SJSA1 (cell line): ENCODE measurements around the gene BRK1. TPM values are rescaled to one million over a fixed set of nuclear protein-coding genes. Genes with fewer than 3 reads are reported as not detected.
"Not testable (repeated sequence)": the region's sequence is repeated elsewhere in the genome, so short reads cannot be mapped to it uniquely, and the experiment has no call there.

ENCODE experiments used
- DNase-seq, 2 experiments: peaks; one replicate each; pipeline ENCODE4 v3.0.0-alpha.2; 2015 to 2020; ENCODE audit warnings: low spot score in 2 of 2, low read depth in 1 of 2
- H3K27ac ChIP-seq: fragments of 250-450 bp; sonication (Bioruptor Pico); 2 replicates; pipeline ENCODE4 v1.5.1; 2020; ENCODE audit warnings: mild to moderate bottlenecking, moderate library complexity
- H3K27me3 ChIP-seq: fragments of 250-450 bp; sonication (Bioruptor Pico); replicated peaks from 2 replicates; pipeline ENCODE4 v1.5.1; 2020; ENCODE audit warnings: mild to moderate bottlenecking, moderate library complexity
- H3K36me3 ChIP-seq: fragments of 250-450 bp; sonication (Bioruptor Pico); 2 replicates; pipeline ENCODE4 v1.5.1; 2020; ENCODE audit warnings: mild to moderate bottlenecking
- H3K4me1 ChIP-seq: fragments of 250-450 bp; sonication (Bioruptor Pico); replicated peaks from 2 replicates; pipeline ENCODE4 v1.6.1; 2021; ENCODE audit warnings: mild to moderate bottlenecking
- H3K4me3 ChIP-seq: fragments of 250-450 bp; sonication (Bioruptor Pico); 2 replicates; pipeline ENCODE4 v1.5.1; 2020; ENCODE audit warnings: mild to moderate bottlenecking
- H3K9me3 ChIP-seq: fragments of 250-450 bp; sonication (Bioruptor Pico); replicated peaks from 2 replicates; pipeline ENCODE4 v1.5.1; 2020; ENCODE audit warnings: mild to moderate bottlenecking
- total RNA-seq: library from RNA; depleted of rRNA; stranded (reverse); fragments of >200 nt; shearing (Covaris generic); gene quantifications from 2 replicates; pipeline ENCODE4 v1.2.3, GENCODE V29; 2014; rRNA removed

BRK1 gene
- total RNA-seq, result 46.7 and 112 TPM in 2 replicates

DNA sequence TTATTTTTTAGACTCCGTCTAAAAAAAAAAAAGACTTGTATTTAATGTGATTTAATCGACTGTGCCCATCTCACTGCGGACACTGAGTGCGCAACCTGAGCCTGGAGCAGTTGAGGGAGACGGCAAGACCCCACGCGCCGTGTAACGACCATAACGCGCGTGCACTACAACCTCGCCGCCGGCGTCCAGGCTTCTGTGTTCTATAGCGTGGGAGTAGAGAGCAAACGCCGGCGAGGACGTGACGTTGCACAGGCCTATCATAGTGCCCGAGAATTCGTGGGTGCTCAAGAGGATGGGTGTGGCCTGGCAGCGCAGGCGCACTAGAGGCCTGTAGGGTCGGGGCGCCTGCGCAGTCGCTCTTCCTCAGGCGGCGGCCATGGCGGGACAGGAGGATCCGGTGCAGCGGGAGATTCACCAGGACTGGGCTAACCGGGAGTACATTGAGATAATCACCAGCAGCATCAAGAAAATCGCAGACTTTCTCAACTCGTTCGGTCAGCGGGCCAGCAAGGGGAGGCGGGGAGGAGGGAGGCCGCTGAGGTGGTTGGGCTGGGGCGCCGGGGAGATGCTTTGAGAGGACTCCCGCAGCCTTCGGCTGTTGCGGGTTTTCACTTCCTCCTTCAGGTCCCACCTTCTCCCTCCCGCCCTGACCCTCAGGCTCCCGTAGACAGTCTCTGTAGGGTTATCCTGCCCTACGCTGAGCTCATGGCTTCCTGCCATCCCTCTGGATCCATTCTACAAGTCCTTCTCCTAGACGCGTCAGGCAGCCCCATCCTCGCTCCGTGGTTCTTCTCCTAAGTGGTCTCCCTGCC, at the start of gene BRK1:
Gene BRK1 (plus strand): TSS at position 350 of the 812 bp plus-strand sequence. CDS start 27 bp downstream, at position 377.
- peaks cover 16% of the 10 kb centered on the region for H3K36me3 ChIP-seq
- H3K4me3 ChIP-seq, result peak within 1 kb of the TSS; percentile 54
- H3K27ac ChIP-seq, result peak within 1 kb of the TSS; percentile 32
- no peaks in the 10 kb centered on the region for H3K27me3 ChIP-seq
- peaks cover 8% of the 10 kb centered on the region for H3K4me1 ChIP-seq
- DNase-seq, result peak; percentile 85 to 92
- H3K9me3 ChIP-seq, result no peaks in the 10 kb centered on the region

DNA sequence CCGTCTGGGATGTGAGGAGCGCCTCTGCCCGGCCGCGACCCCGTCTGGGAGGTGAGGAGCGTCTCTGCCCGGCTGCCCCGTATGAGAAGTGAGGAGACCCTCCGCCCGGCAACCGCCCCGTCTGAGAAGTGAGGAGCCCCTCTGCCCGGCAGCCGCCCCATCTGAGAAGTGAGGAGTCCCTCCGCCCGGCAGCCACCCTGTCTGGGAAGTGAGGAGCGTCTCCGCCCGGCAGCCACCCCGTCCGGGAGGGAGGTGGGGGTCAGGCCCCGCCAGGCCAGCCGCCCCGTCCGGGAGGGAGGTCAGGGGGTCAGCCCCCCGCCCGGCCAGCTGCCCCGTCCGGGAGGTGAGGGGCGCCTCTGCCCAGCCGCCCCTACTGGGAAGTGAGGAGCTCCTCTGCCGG, 45.4 kb upstream of the BRK1 start:
- not testable (repeated sequence) for H3K4me3 ChIP-seq, H3K9me3 ChIP-seq, H3K27me3 ChIP-seq, H3K4me1 ChIP-seq, H3K27ac ChIP-seq, DNase-seq
- H3K36me3 ChIP-seq, result peaks cover 14% of the 10 kb centered on the region

DNA sequence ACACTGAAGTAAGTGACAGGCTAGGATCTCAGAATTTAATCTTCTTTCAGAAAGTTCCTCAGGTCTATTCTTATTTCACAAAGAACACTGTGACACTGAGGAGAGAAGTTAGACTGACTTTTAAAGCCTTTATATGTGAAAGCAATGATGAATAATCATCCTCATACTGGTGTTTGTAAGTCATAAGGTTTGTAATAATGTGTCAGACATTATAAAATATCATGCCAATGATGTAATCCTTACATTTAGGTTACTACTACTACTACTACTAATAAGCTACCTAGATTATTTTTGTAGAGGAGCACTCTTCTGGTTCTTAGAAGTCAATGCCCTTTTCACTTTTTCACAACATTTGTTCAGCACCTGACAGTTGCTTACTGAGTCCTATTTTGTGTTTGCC, 40.8 kb upstream of the BRK1 start:
- peaks cover 12% of the 10 kb centered on the region; the same call in 1 of the 2 replicates for H3K36me3 ChIP-seq
- no peak for DNase-seq

DNA sequence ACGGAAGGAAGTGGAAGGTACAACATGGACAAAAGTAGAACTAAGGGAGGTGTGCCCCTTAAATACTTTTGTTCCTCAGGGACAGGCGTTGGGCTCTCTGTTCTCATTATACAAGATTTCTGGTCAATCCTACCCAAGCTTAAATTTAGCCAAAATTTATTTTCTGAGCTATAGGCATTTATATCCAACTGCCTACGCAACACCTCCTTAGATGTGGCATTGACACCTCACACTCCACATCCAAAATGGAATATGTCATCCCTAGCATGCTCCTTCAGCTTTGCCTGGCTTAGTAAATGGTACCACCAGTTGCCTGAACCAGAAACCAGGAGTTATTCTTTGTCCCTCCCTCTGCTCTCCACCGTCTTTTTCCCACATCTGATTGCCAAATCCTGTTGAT, 33.6 kb upstream of the BRK1 start:
- no peaks in the 10 kb centered on the region for H3K9me3 ChIP-seq
- no peaks in the 10 kb centered on the region for H3K4me1 ChIP-seq
- H3K36me3 ChIP-seq, result peaks cover 47% of the 10 kb centered on the region
- no peak overlapping the region for H3K4me3 ChIP-seq
- H3K27me3 ChIP-seq, result no peaks in the 10 kb centered on the region
- no peak for DNase-seq
- no peak overlapping the region for H3K27ac ChIP-seq

More for the DNA sequence above, 40.8 kb upstream of the BRK1 start:
- H3K4me1 ChIP-seq, result no peaks in the 10 kb centered on the region
- no peak overlapping the region for H3K4me3 ChIP-seq
- H3K27ac ChIP-seq, result no peak overlapping the region
- H3K27me3 ChIP-seq, result no peaks in the 10 kb centered on the region
- H3K9me3 ChIP-seq, result no peaks in the 10 kb centered on the region

DNA sequence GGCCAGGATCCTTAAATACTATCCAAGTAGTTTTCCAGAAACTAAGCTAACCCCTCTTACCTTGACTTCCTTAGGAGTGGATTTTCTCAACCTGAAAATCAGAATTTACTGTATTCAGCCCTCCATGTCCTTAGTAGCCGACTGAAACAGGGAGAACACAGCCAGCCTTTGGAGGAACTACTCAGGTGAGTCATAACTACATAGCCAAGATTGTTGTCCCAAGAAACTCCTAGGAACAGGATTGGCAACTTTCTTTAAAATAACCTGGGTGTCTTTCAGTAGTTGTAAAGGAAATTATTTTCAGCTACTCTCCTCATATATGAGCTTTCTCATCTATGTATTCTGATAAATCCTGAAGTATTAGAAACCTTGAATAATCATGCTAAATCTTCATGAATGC, 29.7 kb upstream of the BRK1 start:
- H3K4me1 ChIP-seq, result no peaks in the 10 kb centered on the region
- no peak overlapping the region for H3K4me3 ChIP-seq
- no peaks in the 10 kb centered on the region for H3K27me3 ChIP-seq
- H3K9me3 ChIP-seq, result no peaks in the 10 kb centered on the region
- H3K27ac ChIP-seq, result no peak overlapping the region
- DNase-seq, result no peak
- H3K36me3 ChIP-seq, result peaks cover 59% of the 10 kb centered on the region

DNA sequence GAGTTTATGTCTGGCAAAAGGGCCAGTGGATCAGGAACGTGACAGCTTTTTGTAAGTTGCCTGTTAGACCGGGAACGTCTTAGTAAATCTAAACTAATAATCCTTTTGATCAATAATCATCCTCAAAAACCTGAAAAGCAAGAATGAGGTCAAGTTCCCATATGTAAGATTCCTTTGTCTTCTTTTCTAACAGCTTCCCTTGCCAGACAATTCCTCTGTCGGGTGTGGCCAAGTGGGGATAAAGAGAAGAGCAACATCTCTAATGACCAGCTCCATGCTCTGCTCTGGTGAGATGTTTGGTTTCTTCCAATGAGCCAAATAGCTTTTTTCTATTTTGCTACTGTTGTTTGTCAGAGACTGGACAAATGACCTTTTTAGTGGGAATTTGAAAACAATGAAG, 27.2 kb upstream of the BRK1 start:
- H3K4me3 ChIP-seq, result no peak overlapping the region
- H3K27me3 ChIP-seq, result no peaks in the 10 kb centered on the region
- H3K27ac ChIP-seq, result no peak overlapping the region
- H3K4me1 ChIP-seq, result no peaks in the 10 kb centered on the region
- H3K9me3 ChIP-seq, result no peaks in the 10 kb centered on the region
- no peak for DNase-seq
- H3K36me3 ChIP-seq, result peaks cover 46% of the 10 kb centered on the region

DNA sequence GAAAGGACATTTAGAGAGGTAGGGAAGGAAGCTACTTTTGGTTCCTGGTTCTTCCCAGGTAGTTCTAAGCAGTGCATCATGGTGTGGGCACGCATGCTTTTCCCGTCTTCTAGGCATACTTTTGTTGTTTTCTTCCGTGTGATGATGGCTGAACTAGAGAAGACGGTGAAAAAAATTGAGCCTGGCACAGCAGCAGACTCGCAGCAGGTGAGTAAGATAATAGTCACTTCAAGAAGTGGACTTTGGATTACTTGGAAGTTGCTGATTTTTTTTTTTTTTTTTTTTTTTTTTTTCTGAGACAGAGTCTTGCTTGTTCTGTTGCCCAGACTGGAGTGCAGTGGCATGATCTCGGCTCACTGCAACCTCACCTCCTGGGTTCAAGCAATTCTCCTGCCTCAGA, 25.3 kb upstream of the BRK1 start:
- Histone ChIP-seq H3K4me3 (no peak overlapping the region), H3K27me3 (no peaks in the 10 kb centered on the region), H3K27ac (no peak overlapping the region), H3K36me3 (peaks cover 43% of the 10 kb centered on the region), H3K4me1 (no peaks in the 10 kb centered on the region), H3K9me3 (no peaks in the 10 kb centered on the region)
- no peak for DNase-seq

DNA sequence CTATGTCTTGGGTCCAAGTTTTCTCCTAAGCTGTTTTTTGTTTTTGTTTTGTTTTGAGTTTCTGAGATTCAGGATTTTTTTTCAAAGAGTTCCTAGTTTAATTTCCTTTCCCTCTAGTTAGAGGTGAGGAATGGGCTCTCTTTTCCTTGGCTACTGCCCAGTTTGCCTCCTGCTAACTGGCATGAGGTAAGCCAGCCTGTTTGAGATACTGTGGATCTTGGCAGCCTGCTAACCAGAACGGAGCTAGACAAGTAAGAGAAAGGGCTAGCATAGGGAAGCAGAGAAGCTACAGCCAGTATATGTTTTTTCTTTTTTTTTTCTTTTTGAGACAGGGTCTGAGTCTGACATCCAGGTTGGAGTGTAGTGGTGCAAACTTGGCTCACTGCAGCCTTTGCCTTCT, 24.7 kb upstream of the BRK1 start:
- not testable (repeated sequence) for DNase-seq, H3K4me1 ChIP-seq, H3K27ac ChIP-seq, H3K9me3 ChIP-seq, H3K27me3 ChIP-seq, H3K4me3 ChIP-seq
- H3K36me3 ChIP-seq, result peaks cover 43% of the 10 kb centered on the region

DNA sequence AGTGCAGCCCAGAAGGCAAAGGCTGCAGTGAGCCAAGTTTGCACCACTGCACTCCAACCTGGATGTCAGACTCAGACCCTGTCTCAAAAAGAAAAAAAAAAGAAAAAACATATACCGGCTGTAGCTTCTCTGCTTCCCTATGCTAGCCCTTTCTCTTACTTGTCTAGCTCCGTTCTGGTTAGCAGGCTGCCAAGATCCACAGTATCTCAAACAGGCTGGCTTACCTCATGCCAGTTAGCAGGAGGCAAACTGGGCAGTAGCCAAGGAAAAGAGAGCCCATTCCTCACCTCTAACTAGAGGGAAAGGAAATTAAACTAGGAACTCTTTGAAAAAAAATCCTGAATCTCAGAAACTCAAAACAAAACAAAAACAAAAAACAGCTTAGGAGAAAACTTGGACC, 24.1 kb upstream of the BRK1 start:
- H3K4me1 ChIP-seq, H3K27ac ChIP-seq, H3K4me3 ChIP-seq, DNase-seq, H3K9me3 ChIP-seq, H3K27me3 ChIP-seq: not testable (repeated sequence)
- peaks cover 44% of the 10 kb centered on the region for H3K36me3 ChIP-seq

DNA sequence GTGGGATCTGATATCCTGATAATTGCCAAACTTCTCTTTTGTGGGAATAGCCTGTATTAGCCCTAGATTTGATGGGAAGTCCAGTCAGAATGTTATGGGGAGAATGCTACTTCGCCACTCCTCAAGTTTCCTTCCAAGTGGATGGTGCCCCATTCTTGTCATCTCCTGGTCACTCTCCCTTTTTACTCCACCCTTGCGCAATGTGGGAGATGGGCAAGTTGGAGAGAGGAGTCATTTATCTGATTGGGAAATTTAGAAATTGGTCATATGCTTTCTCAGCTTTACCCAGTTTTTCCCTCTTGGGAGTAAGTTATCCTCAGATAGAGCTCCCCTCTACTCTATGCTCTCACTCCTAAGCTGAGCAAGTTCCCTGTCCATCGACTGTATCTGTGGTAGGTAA, 21.8 kb upstream of the BRK1 start:
- Histone ChIP-seq H3K36me3 (peaks cover 42% of the 10 kb centered on the region), H3K27ac (no peak overlapping the region), H3K4me3 (no peak overlapping the region), H3K4me1 (no peaks in the 10 kb centered on the region), H3K9me3 (no peaks in the 10 kb centered on the region), H3K27me3 (no peaks in the 10 kb centered on the region)
- DNase-seq, result no peak

DNA sequence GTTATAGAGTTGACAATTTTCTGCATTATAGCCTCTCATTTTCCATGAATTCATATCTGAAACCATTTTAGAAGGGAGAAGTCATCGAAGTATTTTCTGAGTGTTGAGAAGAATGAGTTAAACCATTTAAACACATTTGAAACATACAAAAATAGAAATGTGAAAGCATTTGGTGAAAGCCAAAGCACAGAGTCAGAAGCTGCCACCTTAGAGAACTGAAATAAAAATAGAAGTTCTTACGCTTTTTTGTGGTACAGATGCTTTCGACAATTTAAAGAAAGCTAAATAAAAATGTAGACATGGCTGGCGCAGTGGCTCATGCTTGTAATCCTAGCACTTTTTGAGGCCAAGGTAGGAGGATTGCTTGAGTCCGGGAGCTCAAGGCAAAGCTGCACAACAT, 16.4 kb upstream of the BRK1 start:
- H3K27ac ChIP-seq, result no peak overlapping the region
- peaks cover 40% of the 10 kb centered on the region for H3K36me3 ChIP-seq
- H3K4me1 ChIP-seq, result no peaks in the 10 kb centered on the region
- no peaks in the 10 kb centered on the region for H3K27me3 ChIP-seq
- no peaks in the 10 kb centered on the region for H3K9me3 ChIP-seq
- no peak overlapping the region for H3K4me3 ChIP-seq
- no peak for DNase-seq

DNA sequence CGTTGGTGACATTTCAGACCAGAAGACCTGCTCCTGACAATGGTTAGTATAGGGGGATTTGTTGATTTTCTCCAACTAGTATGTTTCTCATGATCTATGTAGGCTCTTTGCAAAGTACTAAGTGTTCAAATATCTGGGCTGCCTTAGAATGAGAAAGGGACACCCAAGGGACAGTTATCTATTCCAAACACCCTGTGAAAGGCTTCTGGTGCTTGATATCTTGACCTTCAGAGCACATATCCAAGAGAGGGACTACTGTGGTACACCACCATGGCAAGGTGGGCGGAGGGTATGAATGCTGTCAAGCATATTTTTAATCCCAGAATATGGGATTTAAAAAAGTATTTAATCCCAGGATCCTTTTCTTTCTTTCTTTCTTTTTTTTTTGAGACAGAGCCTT, 8.6 kb upstream of the BRK1 start:
- Histone ChIP-seq H3K36me3 (no peaks in the 10 kb centered on the region), H3K27ac (no peak overlapping the region), H3K4me1 (no peaks in the 10 kb centered on the region), H3K9me3 (no peaks in the 10 kb centered on the region), H3K4me3 (no peak overlapping the region), H3K27me3 (no peaks in the 10 kb centered on the region)
- no peak for DNase-seq

DNA sequence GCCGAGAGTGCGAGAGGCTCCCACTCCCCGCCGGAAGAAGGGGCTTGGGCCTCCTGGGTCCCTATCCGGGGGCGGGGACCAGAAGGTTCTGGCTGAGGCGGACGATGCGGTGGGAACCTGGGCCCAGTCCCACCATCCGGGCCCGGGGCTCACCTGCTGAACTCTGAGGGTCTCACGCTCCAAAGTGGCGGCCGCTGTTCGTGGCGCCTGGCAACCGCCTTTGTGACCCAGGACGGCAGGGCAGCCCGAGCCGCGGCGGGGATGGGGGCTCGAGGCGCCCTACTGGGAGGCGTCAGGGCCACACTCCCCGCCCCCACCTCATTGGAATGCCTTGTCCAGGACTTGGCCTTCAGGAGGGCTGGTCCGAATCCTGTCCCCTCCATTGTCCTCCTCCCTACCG, 7.4 kb upstream of the BRK1 start, which contains the start of gene FANCD2OS:
Gene FANCD2OS (minus strand): TSS at position 165 of the 400 bp plus-strand sequence. CDS start 3,481 bp downstream, outside the sequence.
- no peaks in the 10 kb centered on the region for H3K27me3 ChIP-seq

DNA sequence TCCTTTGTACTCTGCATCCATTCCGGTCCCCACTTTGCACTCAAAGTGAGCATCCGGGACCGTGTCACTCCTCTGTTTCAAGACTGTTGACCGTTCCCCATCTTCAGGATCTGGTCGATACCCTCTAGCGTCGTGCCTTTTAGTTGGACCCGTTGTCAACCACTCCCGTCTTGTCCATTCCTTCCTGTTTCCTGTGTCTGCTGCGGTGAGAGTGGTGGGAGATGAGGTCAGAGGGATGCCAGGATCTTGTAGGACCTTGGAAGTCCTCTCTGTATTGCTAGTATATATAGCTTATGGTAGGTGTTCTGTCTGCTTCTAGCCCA, 624 bp downstream of the BRK1 start:
- H3K9me3 ChIP-seq, result no peaks in the 10 kb centered on the region
- H3K36me3 ChIP-seq, result peaks cover 21% of the 10 kb centered on the region
- peak overlapping the region; percentile 32 for H3K27ac ChIP-seq
- peak overlapping the region; percentile 54 for H3K4me3 ChIP-seq
- H3K4me1 ChIP-seq, result peaks cover 8% of the 10 kb centered on the region
- H3K27me3 ChIP-seq, result no peaks in the 10 kb centered on the region
- peak; percentile 50 to 53 for DNase-seq

More for the DNA sequence above, 7.4 kb upstream of the BRK1 start, which contains the start of gene FANCD2OS:
- H3K9me3 ChIP-seq, result no peaks in the 10 kb centered on the region
- no peak for DNase-seq
- H3K4me1 ChIP-seq, result no peaks in the 10 kb centered on the region
- no peaks in the 10 kb centered on the region for H3K36me3 ChIP-seq
- no peak within 1 kb of the TSS for H3K27ac ChIP-seq
- H3K4me3 ChIP-seq, result no peak within 1 kb of the TSS
